Left ventricle myocardium superior (tissue), 1 donor: Measurements from ENCODE around the gene ARAP1. TPM values are rescaled to one million over a fixed set of nuclear protein-coding genes. Genes with fewer than 3 reads are reported as not detected.

Source experiments
- ATAC-seq: fragments of 200-7000 bp; cut with Tn5 transposase; one replicate; pipeline ENCODE4 v1.9.1; 2020; ENCODE audit warnings: mild to moderate bottlenecking, moderate library complexity
- DNase-seq: peaks from one replicate; pipeline ENCODE4 v3.0.0-alpha.2; 2020
- intact Hi-C: fragments of 100-400 bp; cut with micrococcal nuclease; formaldehyde crosslinking; loops from one replicate; pipeline ENCODE4 v1.11.0; 2022
- total RNA-seq: library from RNA; stranded (reverse); fragmentation: NEBNext Ultra II Directional; extraction: Animal tissue kit (Norgen Biotek cat#: 25700); gene quantifications from one replicate; pipeline ENCODE4 v1.2.1, GENCODE V29; 2021
- donor health status: DM: no; HTN: yes; CAD: no; lungs with severe emphysema.

ARAP1 gene
- total RNA-seq, 1 donor from 2014 or later, result 58.9 TPM

GRCh38 chr11:72735495-72736027, 16.6 kb downstream of the ARAP1 start:
- intact Hi-C loops, result no loop called here
- peak; percentile 27 for DNase-seq
- peak; percentile 89 for ATAC-seq

GRCh38 chr11:72732329-72732728, 19.9 kb downstream of the ARAP1 start:
- intact Hi-C loops, result no loop called here
- DNase-seq, result peak; percentile 15

DNA sequence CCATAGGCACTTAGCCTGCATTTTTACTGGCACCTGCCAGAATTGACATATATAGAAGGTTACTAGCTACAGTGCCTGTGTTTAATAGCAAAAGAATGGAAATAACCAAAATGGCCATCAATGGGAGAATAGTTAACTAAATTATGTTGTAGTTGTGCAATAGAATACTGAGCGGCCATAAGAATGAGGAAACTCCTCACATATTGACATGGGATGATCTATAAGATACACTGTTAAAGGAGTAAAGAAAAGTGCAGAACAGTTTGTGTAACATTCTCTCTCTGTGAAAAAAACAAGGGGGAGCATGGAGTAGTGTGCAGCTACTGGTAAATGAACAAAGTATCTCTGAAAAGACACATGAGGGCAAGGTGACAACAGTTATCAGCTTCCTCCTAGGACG, 21.5 kb downstream of the ARAP1 start:
- intact Hi-C loops, result no loop called here
- DNase-seq, result no peak
- no peak for ATAC-seq

More at GRCh38 chr11:72732329-72732728, 19.9 kb downstream of the ARAP1 start:
- no peak for ATAC-seq

DNA sequence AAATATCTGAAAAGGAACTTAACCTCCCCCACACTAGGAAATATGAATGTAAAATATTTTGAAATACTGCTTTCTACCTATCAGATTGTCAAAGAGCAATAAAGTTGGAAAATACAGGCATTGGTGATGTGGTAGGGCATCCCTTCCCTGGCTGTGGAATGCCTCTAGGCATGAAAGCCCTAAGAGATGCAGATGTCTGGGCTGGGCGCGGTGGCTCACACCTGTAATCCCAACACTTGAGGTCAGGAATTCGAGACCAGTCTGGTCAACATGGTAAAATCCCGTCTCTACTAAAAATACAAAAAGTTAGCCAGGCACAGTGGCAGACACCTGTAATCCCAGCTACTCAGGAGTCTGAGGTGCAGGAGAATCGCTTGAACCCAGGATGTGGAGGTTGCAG, 22.0 kb downstream of the ARAP1 start:
- ATAC-seq (no peak), DNase-seq (peak; percentile 3)
- intact Hi-C loops, result no loop called here

GRCh38 chr11:72727521-72727920, 24.7 kb downstream of the ARAP1 start:
- ATAC-seq (no peak), DNase-seq (peak; percentile 26)
- intact Hi-C loops, result loop anchor here (5.0 kb wide), 1 partner anchor 65 kb away; the partner anchor contains the start of gene STARD10

GRCh38 chr11:72726266-72727220, 25.7 kb downstream of the ARAP1 start:
- intact Hi-C loops, result loop anchor here (5.0 kb wide), 1 partner anchor 66 kb away; the partner anchor contains the start of gene STARD10
- ATAC-seq (no peak), DNase-seq (peak; percentile 30)

GRCh38 chr11:72725724-72726028, 26.5 kb downstream of the ARAP1 start:
- DNase-seq (peak; percentile 10), ATAC-seq (no peak)
- intact Hi-C loops, result loop anchor here (5.0 kb wide), 1 partner anchor 67 kb away; the partner anchor contains the start of gene STARD10

GRCh38 chr11:72724851-72725723, 27.1 kb downstream of the ARAP1 start:
- ATAC-seq, result peak; percentile 5
- peak; percentile 66 for DNase-seq
- intact Hi-C loops, result loop anchor here (5.0 kb wide), 1 partner anchor 67 kb away; the partner anchor contains the start of gene STARD10

DNA sequence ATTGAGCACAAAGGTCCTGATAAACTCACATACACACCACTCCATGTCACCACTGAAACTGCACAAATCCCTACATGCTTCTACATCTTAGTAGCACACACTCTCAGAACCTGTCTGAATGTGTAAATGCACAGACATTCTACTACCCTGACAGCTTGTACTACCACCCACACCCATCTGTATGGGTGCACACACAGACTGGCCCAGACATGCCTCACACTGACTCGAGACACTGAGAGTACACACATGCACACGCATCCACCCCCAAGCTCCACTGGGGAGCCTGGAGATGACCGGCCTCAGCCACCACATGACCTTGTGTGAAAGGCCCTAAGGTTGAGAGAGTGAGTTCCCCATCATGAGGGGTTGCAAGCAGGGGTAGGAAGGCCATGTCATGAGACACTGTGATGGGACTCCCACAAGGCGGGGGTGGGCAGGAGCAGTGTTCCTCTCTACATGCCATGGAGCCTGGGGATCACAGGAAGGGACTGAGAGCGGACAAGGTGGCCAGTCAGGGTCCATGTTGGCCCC, 28.1 kb downstream of the ARAP1 start:
- ATAC-seq, result no peak
- intact Hi-C loops, result no loop called here
- peak; percentile 28 for DNase-seq

GRCh38 chr11:72723508-72723907, 28.7 kb downstream of the ARAP1 start:
- intact Hi-C loops, result no loop called here
- ATAC-seq (no peak), DNase-seq (peak; percentile 25)

DNA sequence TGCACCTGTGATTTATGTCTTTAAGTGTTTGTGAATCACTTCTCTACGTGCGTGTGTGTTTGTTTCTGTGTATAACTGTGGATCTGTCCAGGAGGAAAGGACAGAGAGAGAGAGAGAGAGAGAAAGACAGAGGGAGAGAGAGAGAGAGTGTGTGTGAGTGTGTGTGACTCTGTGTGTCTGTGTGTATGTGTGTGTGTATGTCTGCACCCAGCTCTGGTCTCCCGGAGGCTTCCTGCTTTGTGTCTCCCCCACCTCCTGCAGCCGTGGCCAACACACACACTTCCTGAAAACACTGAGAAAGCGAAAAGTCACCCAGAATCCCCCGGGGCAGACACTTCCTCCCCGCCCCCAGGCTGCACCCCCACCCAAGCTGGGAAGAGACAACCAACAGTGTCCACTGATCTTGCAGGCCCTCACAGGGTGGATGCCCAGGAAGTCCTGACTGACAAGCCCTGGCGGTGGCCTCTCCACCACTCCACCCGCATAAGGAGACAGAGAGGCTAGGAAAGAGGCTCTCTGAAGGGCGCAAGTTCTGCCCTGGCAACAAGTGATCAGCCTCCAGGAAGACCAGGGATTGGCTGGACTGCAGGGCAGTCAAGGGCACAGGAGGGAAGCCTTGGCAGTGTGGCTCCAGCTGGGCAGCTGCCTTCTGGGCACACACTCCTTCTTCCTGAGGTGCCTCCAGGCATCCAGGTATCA, 30.0 kb downstream of the ARAP1 start:
- DNase-seq, result peak; percentile 89
- intact Hi-C loops, result no loop called here

GRCh38 chr11:72721689-72722049, 30.5 kb downstream of the ARAP1 start:
- intact Hi-C loops, result no loop called here
- ATAC-seq, result peak; percentile 28
- peak; percentile 68 for DNase-seq

More for the DNA sequence above, 30.0 kb downstream of the ARAP1 start:
- peak; percentile 78 for ATAC-seq

DNA sequence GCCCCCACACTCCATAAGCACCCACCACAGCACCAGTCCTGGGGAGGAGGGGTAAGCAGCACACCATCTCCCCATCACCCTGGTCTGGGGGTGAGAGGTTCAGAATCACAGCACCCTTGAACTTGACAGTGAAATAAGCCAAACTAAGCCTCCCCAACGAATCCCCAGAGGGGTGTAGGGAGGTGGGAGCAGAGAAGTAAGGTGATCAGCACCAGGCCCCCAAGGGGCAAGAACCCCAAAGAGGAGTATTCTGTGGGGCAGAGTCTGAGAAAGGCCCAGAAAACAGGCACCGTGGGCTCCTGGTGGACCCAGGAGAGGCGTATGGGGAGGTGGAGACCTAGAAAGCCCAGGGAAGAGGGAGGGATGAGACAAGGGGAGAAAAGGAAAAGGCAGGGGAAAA, 30.9 kb downstream of the ARAP1 start:
- ATAC-seq, result no peak
- DNase-seq, result no peak
- intact Hi-C loops, result no loop called here

DNA sequence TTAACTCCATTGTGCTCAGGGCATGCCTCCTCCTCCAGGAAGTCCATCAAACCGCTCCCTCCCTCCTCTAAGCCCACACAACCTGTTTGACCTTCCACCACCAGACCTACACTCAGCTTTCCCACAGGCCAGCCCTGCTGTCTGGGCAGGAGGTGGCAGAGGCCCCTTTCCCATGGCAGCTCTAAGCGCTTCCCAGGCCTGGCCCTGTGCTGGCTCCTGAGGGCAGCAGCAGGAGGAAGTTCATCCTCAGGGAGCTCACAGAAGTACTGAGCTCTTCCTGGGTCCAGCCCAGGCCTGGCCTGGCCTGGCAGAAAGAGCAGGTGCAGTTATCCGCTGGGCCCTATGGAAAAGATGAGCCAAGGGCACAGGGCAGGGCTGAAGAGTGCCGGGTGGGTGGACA, 31.4 kb downstream of the ARAP1 start:
- ATAC-seq, result peak; percentile 1
- intact Hi-C loops, result no loop called here

DNA sequence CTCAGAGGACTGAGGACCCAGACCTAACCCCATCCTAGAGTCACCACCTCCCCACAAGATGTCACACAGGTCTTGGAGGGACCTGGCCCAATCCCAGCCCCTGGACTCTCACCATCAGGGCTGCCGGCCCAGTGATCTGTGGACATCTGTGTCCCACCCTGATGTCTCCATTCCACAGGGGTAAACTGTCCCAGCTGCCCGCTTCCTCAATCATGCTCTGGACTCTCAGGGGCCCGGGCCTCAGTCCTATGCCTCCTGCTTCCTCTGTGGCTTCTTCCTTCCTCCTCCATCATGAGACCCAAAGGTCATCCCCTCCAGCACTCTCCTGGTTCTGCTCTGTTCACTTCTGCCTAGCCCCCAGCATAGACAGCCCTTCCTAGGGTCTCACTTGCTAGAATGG, 32.2 kb downstream of the ARAP1 start:
- intact Hi-C loops, result no loop called here
- DNase-seq (peak; percentile 62), ATAC-seq (no peak)

More for the DNA sequence above, 31.4 kb downstream of the ARAP1 start:
- no peak for DNase-seq

- DNase-seq (no peak), ATAC-seq (peak; percentile 3)
- intact Hi-C loops, result no loop called here
Measured at GRCh38 chr11:72719551-72719950, 32.7 kb downstream of the ARAP1 start.

- intact Hi-C loops, result no loop called here
- DNase-seq, result peak; percentile 77
- ATAC-seq, result peak; percentile 48
Measured at GRCh38 chr11:72719144-72719543, 33.1 kb downstream of the ARAP1 start.

DNA sequence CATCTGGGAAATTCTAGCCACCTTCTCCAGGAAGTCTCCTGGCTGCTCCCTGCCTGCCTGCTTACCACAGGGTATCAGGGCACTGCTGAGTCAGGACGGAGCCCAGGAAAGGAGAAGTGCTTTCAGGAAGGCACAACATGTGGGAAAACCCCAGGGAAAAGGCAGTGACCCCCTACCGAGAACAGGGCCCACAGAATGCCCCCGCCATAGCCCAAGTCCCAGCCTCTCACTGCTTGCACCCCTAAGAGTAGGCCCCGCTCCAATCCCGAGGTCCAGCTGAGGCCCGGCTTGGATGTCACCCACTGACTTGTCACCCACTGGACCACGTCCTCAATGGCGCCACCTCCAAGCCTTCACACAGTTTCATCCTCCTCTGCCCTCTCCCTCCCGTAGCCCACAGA, 34.1 kb downstream of the ARAP1 start:
- ATAC-seq, result no peak
- intact Hi-C loops, result no loop called here
- DNase-seq, result no peak
